SK-N-SH (cell line): ENCODE measurements around the gene ARHGEF26.

ENCODE experiments used
- CTCF ChIP-seq: fragments of 200-600 bp; sonication (generic); IDR thresholded peaks from 2 replicates; pipeline ENCODE4 v1.6.1; 2017; ENCODE audit warnings: antibody characterized with exemption, mild to moderate bottlenecking, moderate library complexity
- EP300 ChIP-seq, 2 experiments: IDR thresholded peaks; 2 replicates each; pipeline versions ENCODE4 v1.4.0 to v1.6.1; 2012; ENCODE audit warnings: borderline replicate concordance in 1 of 2, low read depth in 1 of 2, low read length in 1 of 2
- EZH2phosphoT487 ChIP-seq: fragments of 200-600 bp; sonication (generic); IDR thresholded peaks from 2 replicates; pipeline ENCODE4 v1.6.1; 2017; ENCODE audit warnings: low read depth, mixed run types, mild to moderate bottlenecking, antibody characterized with exemption, moderate library complexity, borderline replicate concordance
- GABPA ChIP-seq: IDR thresholded peaks from 2 replicates; pipeline ENCODE4 v1.4.0; 2012; ENCODE audit warnings: low read depth, mild to moderate bottlenecking
- IRF3 ChIP-seq: fragments of 150-350 bp; IDR thresholded peaks from 2 replicates; pipeline ENCODE4 v1.6.1; 2016; ENCODE audit warnings: mild to moderate bottlenecking, low read depth, low read length
- RFX5 ChIP-seq: IDR thresholded peaks from 2 replicates; pipeline ENCODE4 v1.6.1; 2012; ENCODE audit warnings: mild to moderate bottlenecking, improper control_type of control experiment, low read length
- SMC3 ChIP-seq: IDR thresholded peaks from 2 replicates; pipeline ENCODE4 v1.6.1; 2012; ENCODE audit warnings: low read depth, low read length, improper control_type of control experiment
- TAF1 ChIP-seq: IDR thresholded peaks from 2 replicates; pipeline ENCODE4 v1.6.1; 2012; ENCODE audit warnings: low read depth, mild to moderate bottlenecking, low read length, moderate library complexity, borderline replicate concordance
- TCF12 ChIP-seq: IDR thresholded peaks from 2 replicates; pipeline ENCODE4 v1.4.0; 2012
- TEAD4 ChIP-seq: IDR thresholded peaks from 2 replicates; pipeline ENCODE4 v1.4.0; 2012; ENCODE audit warnings: mild to moderate bottlenecking, borderline replicate concordance; ENCODE audit not compliant: insufficient read depth
- USF2 ChIP-seq: fragments of 150-350 bp; IDR thresholded peaks from 2 replicates; pipeline ENCODE4 v1.6.1; 2017; ENCODE audit warnings: antibody characterized with exemption, low read length, low read depth, borderline replicate concordance

GRCh38 chr3:154132777-154133375, 11.7 kb downstream of the ARHGEF26 start:
- TF ChIP-seq TCF12 (no peak), TEAD4 (no peak), CTCF (no peak), IRF3 (no peak), TAF1 (no peak), EP300 (IDR thresholded peaks at IDR 0.05; ENCODE audit: borderline replicate concordance in 1 of 2, low read depth in 1 of 2, low read length in 1 of 2) (no peak), USF2 (no peak), SMC3 (no peak), RFX5 (no peak), GABPA (no peak), EZH2phosphoT487 (no peak)
